GM18498 (cell line): Measurements from ENCODE around the gene CNTN2.

Source experiments
- ATAC-seq: cut with Tn5 transposase; IDR thresholded peaks from one replicate; pipeline ENCODE4 v1.9.1; 2021; ENCODE audit warnings: mild to moderate bottlenecking, moderate library complexity; ENCODE audit not compliant: unreplicated experiment

Gene CNTN2

GRCh38 chr1:205020466-205020865 is 22.5 kb upstream of the CNTN2 start:
- no peak for ATAC-seq

GRCh38 chr1:205024679-205025078 is 18.3 kb upstream of the CNTN2 start:
- ATAC-seq: no peak

- ATAC-seq: no peak
Measured at GRCh38 chr1:205025239-205025638, 17.8 kb upstream of the CNTN2 start.

GRCh38 chr1:205026181-205026580 is 16.8 kb upstream of the CNTN2 start:
- ATAC-seq: no peak

- no peak for ATAC-seq
Measured at GRCh38 chr1:205028390-205028789, 14.6 kb upstream of the CNTN2 start.

GRCh38 chr1:205028924-205029323 is 14.1 kb upstream of the CNTN2 start:
- ATAC-seq: no peak

- ATAC-seq: no peak
Measured at GRCh38 chr1:205030241-205030640, 12.8 kb upstream of the CNTN2 start.

GRCh38 chr1:205030896-205031295 is 12.1 kb upstream of the CNTN2 start:
- ATAC-seq: no peak

GRCh38 chr1:205032508-205032907 is 10.5 kb upstream of the CNTN2 start:
- ATAC-seq: no peak

GRCh38 chr1:205037539-205037938 is 5.5 kb upstream of the CNTN2 start:
- ATAC-seq: no peak

GRCh38 chr1:205038132-205038786 is 4.8 kb upstream of the CNTN2 start:
- ATAC-seq: no peak

- no peak for ATAC-seq
Measured at GRCh38 chr1:205041001-205041715, 1.9 kb upstream of the CNTN2 start.

GRCh38 chr1:205041998-205042910 is 758 bp upstream of the CNTN2 start:
- no peak for ATAC-seq

GRCh38 chr1:205043866-205044265 is 854 bp downstream of the CNTN2 start:
- ATAC-seq: no peak

- no peak for ATAC-seq
Measured at GRCh38 chr1:205044741-205045140, 1.7 kb downstream of the CNTN2 start.

GRCh38 chr1:205045146-205045545 is 2.1 kb downstream of the CNTN2 start:
- ATAC-seq: no peak

GRCh38 chr1:205046870-205047269 is 3.9 kb downstream of the CNTN2 start:
- ATAC-seq: no peak

- no peak for ATAC-seq
Measured at GRCh38 chr1:205047764-205048231, 4.8 kb downstream of the CNTN2 start.

GRCh38 chr1:205048382-205048781 is 5.4 kb downstream of the CNTN2 start:
- no peak for ATAC-seq

- ATAC-seq: no peak
Measured at GRCh38 chr1:205049479-205049878, 6.5 kb downstream of the CNTN2 start.

- ATAC-seq: no peak
Measured at GRCh38 chr1:205052690-205053089, 9.7 kb downstream of the CNTN2 start.
